HEK293 (cell line): ENCODE measurements around the gene IGF2R.

Experiments
- CTCF ChIA-PET: fragments of 350-600 bp; formaldehyde crosslinking; extraction: SDS; loops from one replicate; lab custom pipeline; 2021; ENCODE audit warnings: antibody characterized with exemption; lab: Yijun Ruan, JAX
- POLR2A ChIA-PET: fragments of 300-600 bp; formaldehyde crosslinking; extraction: SDS; loops from one replicate; lab custom pipeline; 2020; ENCODE audit warnings: antibody characterized with exemption, inconsistent platforms; lab: Yijun Ruan, JAX
- H3K27ac ChIP-seq: fragments of 200-500 bp; sonication (Bioruptor generic); 2 replicates; pipeline ENCODE4 v1.5.1; 2014; ENCODE audit warnings: low read depth, low read length, control low read depth, inconsistent platforms; ENCODE audit errors: extremely low read depth
- H3K36me3 ChIP-seq, 2 experiments: fragments of 200-500 bp in 1 of 2; sonication (Bioruptor generic) in 1 of 2; 1 replicate in 1 of 2; 2 replicates in 1 of 2; pipeline ENCODE4 v1.5.1; 2014 to 2017; ENCODE audit warnings: inconsistent platforms in 2 of 2, low read length in 2 of 2; ENCODE audit not compliant: control insufficient read depth in 2 of 2, insufficient read depth in 1 of 2
- H3K4me1 ChIP-seq: fragments of 200-500 bp; sonication (Bioruptor generic); 2 replicates; pipeline ENCODE4 v1.5.1; 2014; ENCODE audit warnings: mild to moderate bottlenecking, low read length, inconsistent platforms; ENCODE audit not compliant: control insufficient read depth, insufficient read depth
- H3K4me3 ChIP-seq: 2 replicates; pipeline ENCODE4 v1.5.1; 2011; ENCODE audit warnings: low read depth, mild to moderate bottlenecking, control low read depth, low read length, moderate library complexity
- H3K9me3 ChIP-seq: fragments of 200-500 bp; sonication (Bioruptor generic); 2 replicates; pipeline ENCODE4 v1.5.1; 2014; ENCODE audit warnings: low read depth, low read length, inconsistent platforms; ENCODE audit not compliant: control insufficient read depth, insufficient read depth
- KLF8 ChIP-seq: fragments of 450-650 bp; formaldehyde crosslinking; IDR thresholded peaks from 2 replicates; pipeline ENCODE4 v1.5.1; 2016; ENCODE audit warnings: missing biosample characterization, missing genetic modification characterization
- PBX3 ChIP-seq: sonication (generic); formaldehyde crosslinking; IDR thresholded peaks from 2 replicates; pipeline ENCODE4 v1.8.1; 2022; ENCODE audit warnings: mild to moderate bottlenecking, moderate library complexity, missing genetic modification reagents
- PRDM2 ChIP-seq: fragments of 450-650 bp; formaldehyde crosslinking; IDR thresholded peaks from 2 replicates; pipeline ENCODE4 v1.5.1; 2016; ENCODE audit warnings: missing biosample characterization, missing genetic modification characterization, borderline replicate concordance
- REST ChIP-seq: fragments of 450-650 bp; formaldehyde crosslinking; IDR thresholded peaks from 2 replicates; pipeline ENCODE4 v1.5.1; 2016; ENCODE audit warnings: missing biosample characterization, missing genetic modification characterization
- WT1 ChIP-seq: fragments of 450-650 bp; formaldehyde crosslinking; IDR thresholded peaks from 2 replicates; pipeline ENCODE4 v1.5.1; 2016; ENCODE audit warnings: missing biosample characterization, missing genetic modification characterization
- ZFP3 ChIP-seq: fragments of 450-650 bp; formaldehyde crosslinking; IDR thresholded peaks from 2 replicates; pipeline ENCODE4 v1.5.1; 2016; ENCODE audit warnings: low read depth, missing biosample characterization, missing genetic modification characterization
- ZNF133 ChIP-seq: fragments of 450-650 bp; formaldehyde crosslinking; IDR thresholded peaks from 2 replicates; pipeline ENCODE4 v1.5.1; 2016; ENCODE audit warnings: missing biosample characterization, missing genetic modification characterization
- ZNF18 ChIP-seq: fragments of 450-650 bp; formaldehyde crosslinking; IDR thresholded peaks from 2 replicates; pipeline ENCODE4 v1.5.1; 2016; ENCODE audit warnings: missing biosample characterization, missing genetic modification characterization
- ZNF248 ChIP-seq: fragments of 450-650 bp; formaldehyde crosslinking; IDR thresholded peaks from 2 replicates; pipeline ENCODE4 v1.5.1; 2017; ENCODE audit warnings: missing biosample characterization, missing genetic modification characterization
- ZNF266 ChIP-seq: fragments of 450-650 bp; formaldehyde crosslinking; IDR thresholded peaks from 2 replicates; pipeline ENCODE4 v1.5.1; 2016; ENCODE audit warnings: missing biosample characterization, missing genetic modification characterization, low read depth
- ZNF48 ChIP-seq: fragments of 450-650 bp; formaldehyde crosslinking; IDR thresholded peaks from 2 replicates; pipeline ENCODE4 v1.5.1; 2016; ENCODE audit warnings: missing biosample characterization, missing genetic modification characterization
- ZNF488 ChIP-seq: fragments of 450-650 bp; formaldehyde crosslinking; IDR thresholded peaks from 2 replicates; pipeline ENCODE4 v1.5.1; 2016; ENCODE audit warnings: missing biosample characterization, missing genetic modification characterization

IGF2R gene

GRCh38 chr6:160095146-160095845, 126.4 kb downstream of the IGF2R start:
- H3K27ac ChIP-seq: no peak overlapping the region
- no peaks in the 10 kb centered on the region for H3K9me3 ChIP-seq
- no peaks in the 10 kb centered on the region for H3K4me1 ChIP-seq
- no peak overlapping the region for H3K4me3 ChIP-seq
- ChIA-PET POLR2A (no interaction called here), CTCF (no interaction called here)
- no peak for TF ChIP-seq ZNF266 (tag by site-specific recombination)
- TF ChIP-seq ZNF248 (tag by site-specific recombination): no peak
- TF ChIP-seq KLF8 (tag by site-specific recombination): no peak
- no peak for TF ChIP-seq PBX3 (CRISPR knock-in tag)
- TF ChIP-seq ZNF48: no peak
- TF ChIP-seq ZFP3: no peak
- no peak for TF ChIP-seq ZNF18 (tag by site-specific recombination)
- TF ChIP-seq ZNF133: no peak
- H3K36me3 ChIP-seq: peaks cover 0 to 89% of the 10 kb centered on the region in 2 experiments; a peak in 2 of 3 replicates

- Histone ChIP-seq H3K4me3 (no peak overlapping the region), H3K4me1 (no peaks in the 10 kb centered on the region), H3K36me3 (peaks cover 0 to 81% of the 10 kb centered on the region in 2 experiments; a peak in 2 of 3 replicates), H3K27ac (no peak overlapping the region), H3K9me3 (no peaks in the 10 kb centered on the region)
- TF ChIP-seq REST (tag by site-specific recombination): no peak
- no peak for TF ChIP-seq WT1 (tag by site-specific recombination)
- no peak for TF ChIP-seq ZNF488 (tag by site-specific recombination)
- no peak for TF ChIP-seq PRDM2 (tag by site-specific recombination)
- no peak for TF ChIP-seq PBX3 (CRISPR knock-in tag)
- POLR2A ChIA-PET: no interaction called here
- CTCF ChIA-PET: interaction anchor here (0.6 to 2.0 kb wide), 3 partner anchors 40 to 354 kb away, joined by 3 to 7 read pairs (median 4); no protein-coding TSS in a partner anchor
Observed at GRCh38 chr6:160101277-160102205, 132.7 kb downstream of the IGF2R start.
